Heart left ventricle (tissue), 16 donors: ENCODE results near the gene DRG1. TPM values are rescaled to one million over a fixed set of nuclear protein-coding genes. Genes with fewer than 3 reads are reported as not detected.

Experiments
- ATAC-seq, 4 donors: fragments of 200-7000 bp; cut with Tn5 transposase; one replicate each; pipeline ENCODE4 v1.9.1; 2020 to 2022; ENCODE audit warnings: moderate library complexity in 4 of 4, mild to moderate bottlenecking in 3 of 4, moderate number of reproducible peaks in 1 of 4
- DNase-seq, 5 donors: peaks; one replicate each; pipeline ENCODE4 v3.0.0-alpha.2; 2020
- H3K27ac ChIP-seq, 12 donors: fragments of 200-600 bp; sonication (generic) in 4 of 12; one replicate each; pipeline versions ENCODE4 v1.5.0 to v1.8.0; 2016 to 2022; ENCODE audit warnings: mild to moderate bottlenecking in 2 of 12
- H3K27me3 ChIP-seq, 9 donors: fragments of 200-600 bp; sonication (generic) in 2 of 9; one replicate each; pipeline versions ENCODE4 v1.5.1 to v1.8.0; 2016 to 2022; ENCODE audit warnings: mild to moderate bottlenecking in 3 of 9
- H3K36me3 ChIP-seq, 9 donors: fragments of 200-600 bp; sonication (generic) in 2 of 9; one replicate each; pipeline versions ENCODE4 v1.5.0 to v1.8.0; 2018 to 2022; ENCODE audit warnings: mild to moderate bottlenecking in 2 of 9
- H3K4me1 ChIP-seq, 12 donors: fragments of 200-600 bp; sonication (generic) in 4 of 12; one replicate each; pipeline versions ENCODE4 v1.5.0 to v1.8.0; 2016 to 2022; ENCODE audit warnings: mild to moderate bottlenecking in 3 of 12
- H3K4me3 ChIP-seq, 12 donors: fragments of 200-600 bp; sonication (generic) in 4 of 12; one replicate each; pipeline versions ENCODE4 v1.5.0 to v1.8.0; 2017 to 2022; ENCODE audit warnings: mild to moderate bottlenecking in 9 of 12, moderate library complexity in 4 of 12
- H3K9me3 ChIP-seq, 12 donors: fragments of 200-600 bp; sonication (generic) in 4 of 12; one replicate each; pipeline versions ENCODE4 v1.5.0 to v1.8.0; 2016 to 2022; ENCODE audit warnings: mild to moderate bottlenecking in 1 of 12
- CTCF ChIP-seq, 12 donors: fragments of 200-600 bp; sonication (generic) in 4 of 12; IDR thresholded peaks; one replicate each; pipeline versions ENCODE4 v1.5.0 to v1.8.0; 2018 to 2022; ENCODE audit warnings: antibody characterized with exemption in 12 of 12, mild to moderate bottlenecking in 5 of 12
- POLR2A ChIP-seq, 2 donors: fragments of 450-650 bp; IDR thresholded peaks; one replicate each; pipeline ENCODE4 v1.6.1; 2017; ENCODE audit warnings: antibody characterized with exemption in 2 of 2, mild to moderate bottlenecking in 2 of 2, moderate library complexity in 2 of 2
- WGBS, 4 donors: extraction: QIAGEN DNeasy Blood & Tissue Kit in 2 of 4; methylation state at CpG; one replicate each; pipeline versions ENCODE4 v1.1.5 to v1.1.7; 2013 to 2018; 5-methylcytosine and 5-hydroxymethylcytosine counted together
- intact Hi-C, 10 donors: fragments of 100-400 bp; cut with DNase I; formaldehyde crosslinking; loops; one replicate each; pipeline versions ENCODE4 v1.11.1 to v1.14.2; 2022
- polyA plus RNA-seq, 2 donors: library from polyadenylated mRNA; stranded (reverse); fragments of 200-250 nt; gene quantifications; one replicate each; pipeline ENCODE4 v1.2.3, GENCODE V29; 2013
- total RNA-seq, 9 donors: library from RNA; depleted of rRNA in 2 of 9; stranded (reverse); fragments of >200 nt in 2 of 9; fragmentation: NEBNext Ultra II Directional in 3 of 9; extraction: Animal tissue kit (Norgen Biotek cat#: 25700) in 3 of 9; gene quantifications; one replicate each; pipeline versions ENCODE4 v1.1.0 to v1.2.4, GENCODE V29; 2016 to 2023
- donor health status: ischemic (EF 13 %, LVEDD 7.1; RV severe dilation, severe dysfunction).
- donor health status: healthy with polysubstance abuse.
- donor health status: DM: no; HTN: yes; CAD: no.
- donor health status: DM: no; HTN: no; CAD: no.
- donor health status: ischemic (EF 25% LVEDD 6.9; RV normal size, moderate dysfunction).
- donor health status: ischemic (EF 25% LVEDD 5.7; RV mildly dilated, moderate dysfunction).
- donor health status: healthy.
- donor health status: DM: yes; HTN: yes; CAD: no.
- donor health status: ischemic (EF 35%, LVEDD 5.7; RV mildly dilated, moderate dysfunction).
- donor health status: nonischemic (EF 11% LVEDD 7.7; RV severe dilation, severe dysfunction).
- donor health status: DM: yes; HTN: yes; CAD: no.
- donor health status: PGD.
- donor health status: ischemic (EF 29% LVEDD 5.4; RV normal size, mild dysfunction).
- donor health status: nonischemic (EF 23%, LVEDD 6.1; RV moderate dilation, normal function).

Gene DRG1
- total and polyA plus RNA-seq, 11 donors, result 50.1 to 94.8 (median 55.5) TPM

- WGBS, 4 donors, result 94 to 96% (median 95%) methylated on average over 9 of the region's 9 CpGs
- Histone ChIP-seq H3K27me3 (no peaks in the 10 kb centered on the region), H3K4me3 (no peak overlapping the region), H3K27ac (no peak overlapping the region), H3K9me3 (no peaks in the 10 kb centered on the region), H3K4me1 (no peaks in the 10 kb centered on the region), H3K36me3 (peaks cover 0 to 100% (median 100%) of the 10 kb centered on the region in 9 donors)
- no peak for DNase-seq
- TF ChIP-seq CTCF (IDR thresholded peaks at IDR 0.05) (no peak), POLR2A (IDR thresholded peaks at IDR 0.05) (no peak)
- intact Hi-C loops, result no loop called here
- ATAC-seq, result no peak
Measured at GRCh38 chr22:31425331-31426050, 26.1 kb downstream of the DRG1 start.

GRCh38 chr22:31431950-31432349 is 32.5 kb downstream of the DRG1 start:
- peaks cover 0 to 100% (median 98%) of the 10 kb centered on the region in 9 donors for H3K36me3 ChIP-seq
- H3K4me1 ChIP-seq, result peaks cover 0 to 5% (median 0%) of the 10 kb centered on the region in 12 donors
- intact Hi-C loops, result no loop called here
- no peak overlapping the region for H3K27ac ChIP-seq
- 94 to 98% (median 95%) methylated on average over 5 of the region's 5 CpGs for WGBS, 4 donors
- ATAC-seq (no peak), DNase-seq (no peak)
- TF ChIP-seq CTCF (IDR thresholded peaks at IDR 0.05) (no peak), POLR2A (IDR thresholded peaks at IDR 0.05) (no peak)
- no peaks in the 10 kb centered on the region for H3K9me3 ChIP-seq
- no peak overlapping the region for H3K4me3 ChIP-seq
- no peaks in the 10 kb centered on the region for H3K27me3 ChIP-seq

GRCh38 chr22:31436132-31436531 is 36.7 kb downstream of the DRG1 start:
- H3K27ac ChIP-seq, result no peak overlapping the region

More at GRCh38 chr22:31436132-31436531, 36.7 kb downstream of the DRG1 start:
- WGBS, 4 donors, result 84 to 96% (median 88%) methylated on average over 3 of the region's 3 CpGs
- H3K4me1 ChIP-seq, result peaks cover 0 to 21% (median 4%) of the 10 kb centered on the region in 12 donors
- no peaks in the 10 kb centered on the region for H3K27me3 ChIP-seq
- intact Hi-C loops, result no loop called here
- no peak overlapping the region for H3K4me3 ChIP-seq
- no peak for ATAC-seq
- no peak for TF ChIP-seq POLR2A (IDR thresholded peaks at IDR 0.05)
- no peak for TF ChIP-seq CTCF (IDR thresholded peaks at IDR 0.05)
- H3K36me3 ChIP-seq, result peaks cover 0 to 100% (median 98%) of the 10 kb centered on the region in 9 donors
- no peaks in the 10 kb centered on the region for H3K9me3 ChIP-seq
- no peak for DNase-seq
